Liver (tissue), 3 donors: Measurements from ENCODE around the gene HUNK.

Experiments
- CTCF ChIP-seq: fragments of 150-350 bp; IDR thresholded peaks from 2 replicates; pipeline ENCODE4 v1.5.1; 2017; ENCODE audit warnings: improper control_type of control experiment, low read depth, low read length; ENCODE audit not compliant: missing input control
- EGR1 ChIP-seq, 2 donors: IDR thresholded peaks; 2 replicates each; pipeline ENCODE4 v1.6.1; 2016 to 2018; ENCODE audit warnings: antibody characterized with exemption in 2 of 2, low read depth in 2 of 2
- HNF4G ChIP-seq: IDR thresholded peaks from 2 replicates; pipeline ENCODE4 v1.6.1; 2016; ENCODE audit warnings: antibody characterized with exemption
- JUND ChIP-seq, 2 donors: IDR thresholded peaks; 2 replicates each; pipeline ENCODE4 v1.6.1; 2016; ENCODE audit warnings: antibody characterized with exemption in 2 of 2
- MAX ChIP-seq: IDR thresholded peaks from 2 replicates; pipeline ENCODE4 v1.6.1; 2016; ENCODE audit warnings: antibody characterized with exemption
- RAD21 ChIP-seq, 2 donors: IDR thresholded peaks; 2 replicates each; pipeline ENCODE4 v1.6.1; 2016; ENCODE audit warnings: antibody characterized with exemption in 2 of 2, mild to moderate bottlenecking in 2 of 2
- REST ChIP-seq: IDR thresholded peaks from 2 replicates; pipeline ENCODE4 v1.6.1; 2016; ENCODE audit warnings: antibody characterized with exemption, mild to moderate bottlenecking
- RXRA ChIP-seq, 2 donors: IDR thresholded peaks; 2 replicates each; pipeline ENCODE4 v1.6.1; 2017 to 2018; ENCODE audit warnings: antibody characterized with exemption in 2 of 2, mild to moderate bottlenecking in 1 of 2
- YY1 ChIP-seq: IDR thresholded peaks from 2 replicates; pipeline ENCODE4 v1.6.1; 2016; ENCODE audit warnings: antibody characterized with exemption, mild to moderate bottlenecking
- donor health status: healthy.
- donor health status: healthy.

GRCh38 chr21:31894457-31894856 lies 21.6 kb downstream of the HUNK start:
- TF ChIP-seq RAD21 (IDR thresholded peaks at IDR 0.05) (no peak), CTCF (no peak), YY1 (no peak), MAX (no peak), REST (no peak), RXRA (IDR thresholded peaks at IDR 0.05) (no peak), EGR1 (IDR thresholded peaks at IDR 0.05; ENCODE audit: low read depth in 2 of 2) (no peak), HNF4G (no peak), JUND (IDR thresholded peaks at IDR 0.05) (no peak)
